Skeletal muscle tissue (tissue), 4 donors: ENCODE data around the gene TIGD3. TPM values are rescaled to one million over a fixed set of nuclear protein-coding genes. Genes with fewer than 3 reads are reported as not detected.

Experiments used
- H3K27ac ChIP-seq: one replicate; pipeline ENCODE4 v1.7.0; 2013; ENCODE audit warnings: mild to moderate bottlenecking, low read depth, low read length, inconsistent platforms
- H3K27me3 ChIP-seq, 3 donors: one replicate each; pipeline ENCODE4 v1.7.0; 2013; ENCODE audit warnings: low read length in 3 of 3; ENCODE audit not compliant: control insufficient read depth in 3 of 3, insufficient read depth in 3 of 3
- H3K36me3 ChIP-seq, 3 donors: one replicate each; pipeline ENCODE4 v1.7.0; 2013; ENCODE audit warnings: low read length in 3 of 3; ENCODE audit not compliant: control insufficient read depth in 3 of 3, insufficient read depth in 3 of 3
- H3K4me1 ChIP-seq, 3 donors: one replicate each; pipeline ENCODE4 v1.7.0; 2013; ENCODE audit warnings: low read length in 3 of 3, mild to moderate bottlenecking in 3 of 3; ENCODE audit not compliant: control insufficient read depth in 3 of 3, insufficient read depth in 3 of 3
- H3K4me3 ChIP-seq, 3 donors: one replicate each; pipeline ENCODE4 v1.7.0; 2013; ENCODE audit warnings: low read length in 3 of 3
- H3K9ac ChIP-seq, 3 donors: one replicate each; pipeline ENCODE4 v1.7.0; 2013; ENCODE audit warnings: low read length in 3 of 3, mild to moderate bottlenecking in 3 of 3, moderate library complexity in 2 of 3, low read depth in 1 of 3
- H3K9me3 ChIP-seq, 3 donors: one replicate each; pipeline ENCODE4 v1.7.0; 2013; ENCODE audit warnings: low read length in 3 of 3; ENCODE audit not compliant: control insufficient read depth in 3 of 3
- total RNA-seq: library from RNA; depleted of rRNA; stranded (reverse); fragments of >200 nt; gene quantifications from one replicate; pipeline ENCODE4 v1.2.3, GENCODE V29; 2014
- donor health status: Osteomylitis.

The TIGD3 gene
- total RNA-seq, 1 donor from 2014 or later: not detected

DNA sequence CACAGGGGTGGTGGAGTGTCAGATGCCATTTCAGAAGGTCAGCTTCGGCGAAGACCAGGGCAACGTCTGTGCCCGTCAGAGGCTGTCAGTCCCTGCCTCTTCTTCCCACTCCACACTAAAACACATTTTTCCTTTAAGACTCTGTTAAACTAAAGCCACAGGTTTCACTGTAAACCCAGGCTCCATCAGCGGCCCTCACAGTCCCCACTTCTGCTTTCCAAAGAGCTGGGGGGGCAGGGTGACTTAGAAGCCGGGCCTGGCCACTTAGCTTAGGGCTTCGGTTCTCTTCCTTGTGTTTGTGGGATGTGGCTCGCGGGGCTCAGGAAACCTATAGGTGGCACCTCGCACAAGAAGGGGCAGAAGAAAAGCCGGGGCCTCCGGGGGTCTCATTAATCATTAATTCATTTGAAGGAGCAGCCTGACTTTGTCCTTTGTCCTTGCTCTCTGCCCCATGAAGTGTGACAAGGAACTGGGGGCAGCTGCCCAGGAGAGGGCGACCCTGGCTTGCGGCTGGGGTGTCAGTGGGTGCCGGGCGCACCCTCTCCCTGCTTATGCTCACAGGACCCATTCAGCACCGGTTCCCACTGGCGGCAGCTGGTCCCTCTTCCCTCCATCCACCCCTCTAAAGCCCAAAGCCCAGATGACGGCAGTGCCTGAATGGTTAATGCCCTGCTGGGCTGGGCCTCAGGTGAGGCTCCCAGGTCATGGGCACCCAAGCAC lies 23.8 kb downstream of the TIGD3 start:
- Histone ChIP-seq H3K36me3 (no peaks in the 10 kb centered on the region), H3K9ac (peak overlapping the region in 1 of 3 donors; percentile 25), H3K27ac (no peak overlapping the region), H3K9me3 (no peaks in the 10 kb centered on the region), H3K27me3 (no peaks in the 10 kb centered on the region), H3K4me3 (no peak overlapping the region), H3K4me1 (peaks cover 19 to 59% (median 52%) of the 10 kb centered on the region in 3 donors)

DNA sequence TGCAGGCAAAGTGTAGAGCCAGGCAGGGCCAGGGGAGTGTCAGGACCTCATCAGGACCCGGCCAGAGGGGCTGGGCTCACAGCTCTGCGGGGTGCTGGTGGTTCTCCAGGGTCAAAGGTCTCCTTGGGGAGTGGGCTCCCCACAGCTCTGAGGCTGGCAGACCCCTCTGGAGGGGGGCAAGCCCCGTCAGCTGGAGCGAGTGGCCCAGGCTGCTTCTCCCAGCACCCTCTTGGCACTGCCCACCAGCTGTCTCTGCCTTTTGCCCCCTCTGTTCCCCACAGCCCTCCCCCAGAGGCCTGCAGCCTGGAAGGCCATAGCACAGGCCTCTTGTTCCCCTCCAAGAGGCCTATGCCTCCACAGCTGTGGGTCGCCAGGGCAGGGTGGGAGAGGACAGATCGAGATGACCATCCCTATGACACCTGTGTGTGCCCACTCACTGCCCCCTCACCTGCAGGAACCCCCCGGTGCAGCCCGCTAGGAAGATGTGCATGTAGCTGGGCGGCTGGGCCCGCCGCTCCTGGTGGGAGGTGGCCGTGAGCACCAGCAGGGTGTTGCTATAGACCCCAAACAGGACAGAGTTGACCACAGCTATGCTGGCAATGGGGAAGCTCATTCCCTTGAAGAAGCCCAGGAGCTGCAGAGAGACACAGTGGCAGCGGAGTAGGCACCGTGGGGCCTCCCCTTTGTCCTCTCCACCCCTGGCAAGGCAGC lies 24.5 kb downstream of the TIGD3 start:
- Histone ChIP-seq H3K4me1 (peaks cover 23 to 59% (median 50%) of the 10 kb centered on the region in 3 donors), H3K36me3 (no peaks in the 10 kb centered on the region), H3K9me3 (no peaks in the 10 kb centered on the region), H3K9ac (no peak overlapping the region), H3K4me3 (no peak overlapping the region), H3K27ac (no peak overlapping the region), H3K27me3 (no peaks in the 10 kb centered on the region)

DNA sequence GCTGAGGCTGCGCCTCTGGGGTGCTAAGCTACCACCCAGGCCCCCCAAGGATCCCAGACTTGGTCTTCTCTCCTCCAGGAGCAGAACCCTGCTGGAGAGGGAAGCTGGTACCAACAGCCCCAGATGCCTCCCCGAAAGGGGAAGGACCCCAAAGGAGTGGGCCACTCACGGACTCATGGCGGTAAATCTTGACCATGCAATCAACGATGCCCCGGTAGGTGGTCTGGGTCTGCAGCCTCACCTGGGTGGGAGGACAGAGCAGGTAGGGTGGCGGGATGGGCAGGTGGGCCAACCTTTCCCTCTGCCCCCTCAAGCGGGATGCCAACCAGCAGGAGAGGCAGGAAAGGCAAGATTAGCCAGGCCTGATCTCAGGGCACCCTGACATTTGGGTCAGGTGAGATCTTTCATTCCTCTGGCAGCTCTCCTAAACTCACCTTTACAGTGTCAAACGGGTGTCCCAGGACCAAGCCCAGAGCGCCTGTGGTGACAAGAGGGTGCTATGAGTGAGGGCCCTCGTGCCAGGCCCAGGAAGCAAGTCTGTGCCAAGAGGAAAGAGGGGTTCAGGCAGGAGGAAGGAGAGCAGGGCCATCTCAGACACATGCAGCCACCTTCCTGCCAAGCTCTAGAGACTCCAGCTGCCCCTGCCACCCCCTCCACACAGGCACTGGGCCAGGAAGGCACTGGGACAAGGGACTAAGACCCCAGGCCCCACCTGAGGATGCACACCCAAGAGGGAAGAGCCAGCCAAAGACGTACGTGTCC lies 25.3 kb downstream of the TIGD3 start:
- Histone ChIP-seq H3K36me3 (no peaks in the 10 kb centered on the region), H3K9ac (no peak overlapping the region), H3K27ac (no peak overlapping the region), H3K4me1 (peaks cover 24 to 59% (median 52%) of the 10 kb centered on the region in 3 donors), H3K9me3 (no peaks in the 10 kb centered on the region), H3K27me3 (no peaks in the 10 kb centered on the region), H3K4me3 (no peak overlapping the region)

DNA sequence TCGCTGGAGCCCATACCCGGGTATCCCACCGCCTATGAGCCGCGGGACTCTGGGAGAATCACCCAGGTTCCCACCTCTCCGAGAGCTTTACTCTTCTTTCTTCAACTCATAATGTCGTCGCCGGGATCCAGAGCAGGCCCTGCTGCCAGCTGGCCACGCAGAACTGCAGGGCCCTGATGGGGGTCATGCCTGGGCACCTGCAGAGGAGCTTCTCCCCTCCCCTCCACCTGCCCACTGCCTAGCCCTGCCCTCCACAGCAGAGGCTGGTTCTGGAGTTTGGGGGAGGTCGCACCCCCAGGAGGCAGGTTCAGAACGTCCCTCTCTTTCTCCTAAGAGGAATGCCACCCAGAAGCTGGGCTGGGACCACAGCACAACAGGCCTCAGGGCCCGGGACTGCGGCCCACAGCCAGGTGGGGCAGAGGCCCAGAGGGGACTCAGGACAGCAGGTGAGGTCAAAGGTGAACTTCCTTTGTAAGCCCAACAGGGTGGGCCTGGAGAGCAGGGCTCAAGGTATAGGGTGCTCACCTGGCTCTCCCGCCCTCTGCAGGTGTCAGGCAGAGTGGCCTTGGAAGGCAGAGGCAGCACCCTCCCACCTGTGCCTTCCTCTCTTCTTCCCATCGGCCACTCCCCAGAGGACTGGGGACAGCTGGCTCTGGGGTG lies 26.0 kb downstream of the TIGD3 start:
- Histone ChIP-seq H3K27ac (peak overlapping the region; percentile 100), H3K27me3 (no peaks in the 10 kb centered on the region), H3K4me1 (peaks cover 24 to 59% (median 52%) of the 10 kb centered on the region in 3 donors), H3K4me3 (no peak overlapping the region), H3K9ac (peak overlapping the region in 2 of 3 donors; percentile 63 to 95), H3K36me3 (no peaks in the 10 kb centered on the region), H3K9me3 (no peaks in the 10 kb centered on the region)

DNA sequence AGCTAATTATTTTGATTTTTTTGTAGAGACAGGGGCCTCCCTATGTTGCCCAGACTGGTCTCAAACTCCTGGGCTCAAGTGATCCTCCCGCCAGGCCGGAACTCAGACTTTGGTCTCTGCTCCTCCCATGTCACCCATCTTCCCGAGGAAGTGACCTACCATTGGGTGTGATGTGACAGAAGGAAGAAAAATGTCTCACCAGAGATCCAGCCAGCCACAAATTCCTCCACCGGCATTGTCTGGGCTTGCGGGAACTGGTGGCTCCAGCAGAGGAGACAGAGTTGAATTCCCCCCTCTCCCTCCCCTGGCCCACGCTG lies 27.1 kb downstream of the TIGD3 start:
- Histone ChIP-seq H3K9ac (peak overlapping the region; percentile 91 to 95 (median 92)), H3K4me3 (peak overlapping the region; percentile 76 to 79 (median 76)), H3K27ac (peak overlapping the region; percentile 100), H3K9me3 (no peaks in the 10 kb centered on the region), H3K36me3 (no peaks in the 10 kb centered on the region), H3K4me1 (peaks cover 27 to 65% (median 56%) of the 10 kb centered on the region in 3 donors), H3K27me3 (no peaks in the 10 kb centered on the region)

DNA sequence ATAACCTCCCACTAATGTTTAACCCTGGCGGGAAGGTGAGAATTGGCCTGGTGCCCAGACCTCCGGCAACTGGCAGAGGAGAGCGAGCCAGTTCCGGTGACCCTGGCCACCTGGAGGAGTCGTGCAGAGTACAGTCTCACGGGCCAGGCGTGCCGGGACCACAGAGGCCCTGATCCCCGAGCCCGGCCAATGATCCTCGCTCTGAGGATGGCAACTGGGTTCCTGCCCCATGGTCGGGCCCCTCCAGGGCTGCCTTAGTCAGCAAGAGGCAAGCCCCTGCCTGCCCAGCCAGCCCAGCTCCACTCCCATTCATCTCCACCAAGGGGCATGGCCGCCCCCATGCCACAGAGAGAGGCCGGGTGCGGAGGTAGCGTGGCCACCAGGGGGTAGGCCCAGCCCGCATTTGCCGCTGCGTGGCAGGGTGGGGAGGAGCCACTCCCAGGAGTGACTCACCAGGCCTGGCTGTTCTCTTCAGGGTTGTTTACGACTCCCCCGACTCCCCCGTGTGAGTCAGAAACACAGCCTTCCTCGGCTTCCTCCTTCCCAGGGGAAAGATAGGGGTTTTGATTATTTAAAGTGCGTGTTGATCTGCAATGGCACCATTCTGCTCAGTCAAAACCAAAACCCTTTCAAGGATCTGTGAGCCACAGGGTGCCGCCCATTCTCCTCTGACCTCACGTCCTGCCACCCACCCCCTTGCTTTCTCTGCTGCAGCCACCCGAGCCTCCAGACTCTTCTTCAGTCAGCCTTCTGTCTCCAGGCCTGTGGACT lies 27.7 kb downstream of the TIGD3 start, which contains the start of gene SLC25A45:
TSS of gene SLC25A45 (minus strand) at position 614 of the 771 bp plus-strand sequence. CDS start 695 bp downstream, outside the sequence.
- no peaks in the 10 kb centered on the region for H3K27me3 ChIP-seq
- peak within 1 kb of the TSS; percentile 100 for H3K27ac ChIP-seq
- peaks cover 32 to 70% (median 59%) of the 10 kb centered on the region in 3 donors for H3K4me1 ChIP-seq
- peak within 1 kb of the TSS; percentile 76 to 79 (median 76) for H3K4me3 ChIP-seq
- H3K36me3 ChIP-seq: no peaks in the 10 kb centered on the region
- no peaks in the 10 kb centered on the region for H3K9me3 ChIP-seq
- peak within 1 kb of the TSS; percentile 91 to 95 (median 92) for H3K9ac ChIP-seq

DNA sequence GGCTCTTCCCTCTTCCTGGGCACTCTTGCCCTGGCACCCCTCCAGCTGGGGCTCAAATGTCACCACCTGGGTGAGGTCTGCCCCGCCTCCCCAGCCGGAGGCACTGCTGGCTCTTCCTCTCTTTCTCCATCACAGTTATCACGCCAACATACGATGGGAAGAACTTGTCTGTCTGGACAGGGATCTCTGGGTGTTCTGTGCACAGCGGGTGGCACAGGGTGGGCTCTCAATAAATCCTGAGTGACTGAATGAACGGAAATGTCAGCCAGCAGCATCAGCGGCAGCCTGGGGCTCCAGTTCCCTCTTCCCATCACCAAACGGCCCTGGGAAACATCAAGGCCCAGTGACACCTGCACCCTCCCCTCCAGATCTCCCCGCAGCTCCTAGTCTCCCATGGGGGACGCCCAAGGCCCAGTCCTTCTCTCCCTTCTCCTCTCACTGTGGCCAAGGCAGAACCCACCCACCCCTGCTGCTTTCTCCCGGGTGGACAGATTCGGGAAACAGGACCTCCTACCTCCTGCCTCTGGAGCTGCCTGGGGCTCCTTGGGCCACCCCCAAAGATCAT lies 28.3 kb downstream of the TIGD3 start:
- Histone ChIP-seq H3K9ac (peak overlapping the region; percentile 91 to 95 (median 92)), H3K4me1 (peaks cover 36 to 76% (median 60%) of the 10 kb centered on the region in 3 donors), H3K27me3 (no peaks in the 10 kb centered on the region), H3K27ac (peak overlapping the region; percentile 100), H3K9me3 (no peaks in the 10 kb centered on the region), H3K36me3 (no peaks in the 10 kb centered on the region), H3K4me3 (peak overlapping the region; percentile 76 to 79 (median 76))

DNA sequence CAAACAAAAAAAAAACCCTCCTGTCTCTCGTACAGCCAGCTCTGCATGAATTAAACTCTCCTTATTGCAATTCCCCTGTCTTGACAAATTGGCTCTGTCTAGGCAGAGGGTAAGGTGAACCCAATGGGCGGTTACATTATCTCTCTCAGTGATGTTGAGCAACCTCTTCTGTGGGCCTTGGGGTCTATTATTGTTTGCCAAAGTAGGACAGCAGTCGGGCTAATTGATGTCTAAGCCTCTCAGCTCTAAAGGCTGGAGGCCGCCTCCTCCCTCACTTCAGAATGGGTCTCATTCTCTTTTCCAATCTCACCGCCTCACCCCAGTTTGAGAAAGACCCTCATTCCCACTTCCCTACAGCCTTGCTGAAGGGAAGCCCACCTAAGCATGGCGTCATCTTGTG lies 29.2 kb downstream of the TIGD3 start:
- Histone ChIP-seq H3K9me3 (no peaks in the 10 kb centered on the region), H3K4me1 (peaks cover 41 to 82% (median 64%) of the 10 kb centered on the region in 3 donors), H3K9ac (peak overlapping the region in 1 of 3 donors; percentile 33), H3K4me3 (no peak overlapping the region), H3K36me3 (no peaks in the 10 kb centered on the region), H3K27ac (peak overlapping the region; percentile 100), H3K27me3 (no peaks in the 10 kb centered on the region)
